Naive thymus-derived CD8-positive, alpha-beta T cell (primary cell): Measurements from ENCODE around the gene TMEM98. TPM values are rescaled to one million over a fixed set of nuclear protein-coding genes. Genes with fewer than 3 reads are reported as not detected.
"Not testable (repeated sequence)": the region's sequence is repeated elsewhere in the genome, so short reads cannot be mapped to it uniquely, and the experiment has no call there.

Experiments
- ATAC-seq, 2 donors: fragments of 150-1000 bp; cut with Tn5 transposase in 1 of 2; sonication (Bioruptor Pico), chemical (Tn5 transposase) in 1 of 2; 1 replicate in 1 of 2; 2 replicates in 1 of 2; pipeline ENCODE4 v1.10.0; 2021; ENCODE audit warnings: mild to moderate bottlenecking in 2 of 2, moderate library complexity in 2 of 2
- POLR2A ChIA-PET: fragments of 350-600 bp; sonication (Branson Sonifier 250); formaldehyde crosslinking; loops from one replicate; lab custom pipeline; 2021; ENCODE audit warnings: antibody characterized with exemption; lab: Charles Lee
- DNase-seq, 10 donors: peaks; one replicate each; pipeline versions ENCODE4 v3.0.0 to v3.0.0-alpha.2; 2020 to 2022
- H3K27ac Mint-ChIP-seq, 10 donors: one replicate each; pipeline ENCODE4 v1.8.0; 2020 to 2022; ENCODE audit warnings: mild to moderate bottlenecking in 10 of 10, mixed read lengths in 10 of 10, moderate library complexity in 4 of 10, inconsistent platforms in 1 of 10
- H3K27me3 Mint-ChIP-seq, 5 donors: one replicate each; pipeline ENCODE4 v1.8.0; 2021 to 2022; ENCODE audit warnings: mixed read lengths in 5 of 5
- H3K36me3 Mint-ChIP-seq, 3 donors: one replicate each; pipeline ENCODE4 v1.8.0; 2020 to 2022; ENCODE audit warnings: mixed read lengths in 3 of 3, mild to moderate bottlenecking in 2 of 3, inconsistent platforms in 1 of 3
- H3K4me1 Mint-ChIP-seq, 4 donors: one replicate each; pipeline ENCODE4 v1.8.0; 2021 to 2022; ENCODE audit warnings: mixed read lengths in 4 of 4
- H3K4me3 Mint-ChIP-seq, 10 donors: one replicate each; pipeline ENCODE4 v1.8.0; 2020 to 2022; ENCODE audit warnings: mild to moderate bottlenecking in 10 of 10, mixed read lengths in 10 of 10, moderate library complexity in 6 of 10, inconsistent platforms in 1 of 10
- H3K9me3 Mint-ChIP-seq, 9 donors: one replicate each; pipeline ENCODE4 v1.8.0; 2020 to 2022; ENCODE audit warnings: mixed read lengths in 9 of 9, mild to moderate bottlenecking in 3 of 9, inconsistent platforms in 1 of 9, moderate library complexity in 1 of 9
- polyA plus RNA-seq, 3 donors: library from polyadenylated mRNA; unstranded; fragments of 300-500 nt; fragmentation: Illumina TruSeq; gene quantifications; one replicate each; pipeline ENCODE4 v1.2.3, GENCODE V29; 2021
- total RNA-seq, 8 experiments: library from RNA in 2 of 8; stranded (reverse) in 2 of 8; gene quantifications; one replicate each; pipeline ENCODE4 v1.2.3 and lab custom pipeline; 2021 to 2026

Gene TMEM98
- total and polyA plus RNA-seq, 5 experiments from 2014 or later: not detected

GRCh38 chr17:32976605-32977004, 48.7 kb downstream of the TMEM98 start:
- Mint-ChIP-seq H3K36me3 (peaks cover 0 to 5% (median 0%) of the 10 kb centered on the region in 3 donors), H3K4me1 (no peaks in the 10 kb centered on the region), H3K9me3 (peaks cover 0 to 8% (median 3%) of the 10 kb centered on the region in 9 donors), H3K27me3 (peaks cover 0 to 8% (median 6%) of the 10 kb centered on the region in 5 donors), H3K27ac (no peak overlapping the region), H3K4me3 (no peak overlapping the region)
- DNase-seq: no peak
- POLR2A ChIA-PET: no interaction called here
- no peak for ATAC-seq

- DNase-seq (no peak), ATAC-seq (no peak)
- no peaks in the 10 kb centered on the region for H3K4me1 Mint-ChIP-seq
- H3K27ac Mint-ChIP-seq: no peak overlapping the region
- POLR2A ChIA-PET: no interaction called here
- H3K4me3 Mint-ChIP-seq: no peak overlapping the region
- peaks cover 0 to 23% (median 14%) of the 10 kb centered on the region in 9 donors for H3K9me3 Mint-ChIP-seq
- H3K27me3 Mint-ChIP-seq: peaks cover 5 to 30% (median 12%) of the 10 kb centered on the region in 5 donors
- H3K36me3 Mint-ChIP-seq: peaks cover 0 to 22% (median 4%) of the 10 kb centered on the region in 3 donors
Observed at GRCh38 chr17:32980230-32980629, 52.3 kb downstream of the TMEM98 start.

GRCh38 chr17:32981611-32982010, 53.7 kb downstream of the TMEM98 start:
- H3K4me1 Mint-ChIP-seq, ATAC-seq, DNase-seq, H3K4me3 Mint-ChIP-seq, H3K27ac Mint-ChIP-seq, POLR2A ChIA-PET: not testable (repeated sequence)
- peaks cover 0 to 27% (median 14%) of the 10 kb centered on the region in 9 donors for H3K9me3 Mint-ChIP-seq
- H3K36me3 Mint-ChIP-seq: peaks cover 0 to 22% (median 4%) of the 10 kb centered on the region in 3 donors
- peaks cover 5 to 30% (median 15%) of the 10 kb centered on the region in 5 donors for H3K27me3 Mint-ChIP-seq

- POLR2A ChIA-PET: no interaction called here
- Mint-ChIP-seq H3K27ac (no peak overlapping the region), H3K27me3 (peaks cover 5 to 27% (median 20%) of the 10 kb centered on the region in 5 donors), H3K4me1 (no peaks in the 10 kb centered on the region), H3K36me3 (peaks cover 0 to 35% (median 4%) of the 10 kb centered on the region in 3 donors), H3K4me3 (no peak overlapping the region), H3K9me3 (peaks cover 0 to 51% (median 32%) of the 10 kb centered on the region in 9 donors)
- DNase-seq (no peak), ATAC-seq (no peak)
Observed at GRCh38 chr17:32985050-32985756, 57.2 kb downstream of the TMEM98 start.

GRCh38 chr17:32987453-32987805, 59.5 kb downstream of the TMEM98 start:
- DNase-seq, ATAC-seq, H3K4me3 Mint-ChIP-seq, H3K27ac Mint-ChIP-seq, H3K4me1 Mint-ChIP-seq, POLR2A ChIA-PET: not testable (repeated sequence)
- Mint-ChIP-seq H3K36me3 (peaks cover 0 to 23% (median 0%) of the 10 kb centered on the region in 3 donors), H3K9me3 (peaks cover 0 to 35% (median 22%) of the 10 kb centered on the region in 9 donors), H3K27me3 (peaks cover 7 to 37% (median 22%) of the 10 kb centered on the region in 5 donors)

GRCh38 chr17:32987868-32988267, 59.9 kb downstream of the TMEM98 start:
- H3K9me3 Mint-ChIP-seq: peaks cover 0 to 31% (median 19%) of the 10 kb centered on the region in 9 donors

GRCh38 chr17:32988481-32989101, 60.6 kb downstream of the TMEM98 start:
- peaks cover 7 to 35% (median 22%) of the 10 kb centered on the region in 5 donors for H3K27me3 Mint-ChIP-seq
- ATAC-seq (no peak), DNase-seq (no peak)
- no peak overlapping the region for H3K4me3 Mint-ChIP-seq
- peaks cover 0 to 29% (median 18%) of the 10 kb centered on the region in 9 donors for H3K9me3 Mint-ChIP-seq
- H3K4me1 Mint-ChIP-seq: no peaks in the 10 kb centered on the region
- H3K27ac Mint-ChIP-seq: peak overlapping the region in 1 of 10 donors; percentile 5
- POLR2A ChIA-PET: no interaction called here
- H3K36me3 Mint-ChIP-seq: peaks cover 0 to 18% (median 0%) of the 10 kb centered on the region in 3 donors

More at GRCh38 chr17:32987868-32988267, 59.9 kb downstream of the TMEM98 start:
- Mint-ChIP-seq H3K36me3 (peaks cover 0 to 19% (median 0%) of the 10 kb centered on the region in 3 donors), H3K27me3 (peaks cover 7 to 37% (median 22%) of the 10 kb centered on the region in 5 donors)
- H3K4me3 Mint-ChIP-seq, POLR2A ChIA-PET, H3K4me1 Mint-ChIP-seq, H3K27ac Mint-ChIP-seq, DNase-seq, ATAC-seq: not testable (repeated sequence)

- H3K4me1 Mint-ChIP-seq: no peaks in the 10 kb centered on the region
- ATAC-seq: no peak
- POLR2A ChIA-PET: no interaction called here
Observed at GRCh38 chr17:32992321-32993033, 64.5 kb downstream of the TMEM98 start.

GRCh38 chr17:32993977-32994376, 66.0 kb downstream of the TMEM98 start:
- no peak for ATAC-seq

More at GRCh38 chr17:32992321-32993033, 64.5 kb downstream of the TMEM98 start:
- DNase-seq: no peak
- H3K36me3 Mint-ChIP-seq: peaks cover 0 to 14% (median 0%) of the 10 kb centered on the region in 3 donors
- H3K4me3 Mint-ChIP-seq: no peak overlapping the region
- peaks cover 6 to 22% (median 20%) of the 10 kb centered on the region in 5 donors for H3K27me3 Mint-ChIP-seq
- no peak overlapping the region for H3K27ac Mint-ChIP-seq
- peaks cover 0 to 19% (median 11%) of the 10 kb centered on the region in 9 donors for H3K9me3 Mint-ChIP-seq

More at GRCh38 chr17:32993977-32994376, 66.0 kb downstream of the TMEM98 start:
- Mint-ChIP-seq H3K4me3 (no peak overlapping the region), H3K27me3 (peaks cover 12 to 36% (median 27%) of the 10 kb centered on the region in 5 donors), H3K4me1 (peaks cover 4 to 6% (median 5%) of the 10 kb centered on the region in 4 donors), H3K36me3 (peaks cover 0 to 4% (median 0%) of the 10 kb centered on the region in 3 donors), H3K9me3 (peaks cover 0 to 5% (median 3%) of the 10 kb centered on the region in 9 donors), H3K27ac (no peak overlapping the region)
- no peak for DNase-seq
- POLR2A ChIA-PET: no interaction called here

Other genes with a start within 250 kb of the TMEM98 start
- gene MYO1D, start 51.0 kb upstream of the TMEM98 start, total RNA-seq: 1 to 10 TPM; 8.7 to 9.7 TPM
- 1 to 10 TPM; 1.3 to 3.1 (median 2.5) TPM for gene MYO1D, start 51.0 kb upstream of the TMEM98 start, polyA plus RNA-seq
- not detected for gene SPACA3, start 63.7 kb downstream of the TMEM98 start, total RNA-seq
- not detected for gene SPACA3, start 63.7 kb downstream of the TMEM98 start, polyA plus RNA-seq